Thoracic aorta endothelial cell (primary cell): ENCODE measurements around the gene ROM1. TPM values are rescaled to one million over a fixed set of nuclear protein-coding genes. Genes with fewer than 3 reads are reported as not detected.

Experiments
- small RNA-seq: library from RNA; depleted of rRNA; stranded (forward); fragments of <200 nt; gene quantifications from one replicate; pipeline ENCODE3, GENCODE V24; 2012
- total RNA-seq: library from RNA; depleted of rRNA; stranded (reverse); fragments of >200 nt; gene quantifications from 2 replicates; pipeline ENCODE4 v1.2.3, GENCODE V29; 2012

Gene ROM1
- 3.7 and 5.1 TPM in 2 replicates for total RNA-seq

GRCh38 chr11:62612366-62613290 is at the start of gene ROM1, which contains the start of gene EML3:
TSS of gene ROM1 (plus strand) at chr11:62613257. CDS start at chr11:62613282, 25 bp downstream.
TSS of gene EML3 (minus strand) at chr11:62612775. CDS start at chr11:62612457, 318 bp downstream.

GRCh38 chr11:62573592-62574362 is 39.3 kb upstream of the ROM1 start, which contains the start of gene EEF1G:
TSS of gene EEF1G (minus strand) at chr11:62573891. CDS start at chr11:62573842, 49 bp downstream.

GRCh38 chr11:62591448-62592145 is 21.5 kb upstream of the ROM1 start, which contains the start of gene TUT1:
TSS of gene TUT1 (minus strand) at chr11:62591523. CDS start at chr11:62591485, 38 bp downstream.

GRCh38 chr11:62601372-62602140 is 11.5 kb upstream of the ROM1 start, which contains the start of gene MTA2:
TSS of gene MTA2 (minus strand) at chr11:62601865. CDS start at chr11:62601450, 415 bp downstream.

GRCh38 chr11:62621567-62622470 is 8.8 kb downstream of the ROM1 start, which contains the start of gene B3GAT3:
TSS of gene B3GAT3 (minus strand) at chr11:62621986. CDS start at chr11:62621947, 39 bp downstream.

GRCh38 chr11:62645946-62646824 is 33.1 kb downstream of the ROM1 start, which contains the start of gene GANAB:
TSS of gene GANAB (minus strand) at chr11:62646613. CDS start at chr11:62646599, 14 bp downstream.

Small RNA genes within 50 kb of the gene (small RNA-seq; reads per million reads assigned to genes)
- gene AP001458.1 (not detected), gene MIR6747 (not detected)

Other genes with a start within 250 kb of the ROM1 start
- not detected in 2 replicates for gene SCGB1A1, start 194.2 kb upstream of the ROM1 start, total RNA-seq
- gene AHNAK, start 66.5 kb upstream of the ROM1 start, total RNA-seq: 791 and 990 TPM in 2 replicates
- 1,113 and 1,272 TPM in 2 replicates for gene EEF1G, start 39.4 kb upstream of the ROM1 start, total RNA-seq
- gene TUT1, start 21.7 kb upstream of the ROM1 start, total RNA-seq: 8.5 and 12.6 TPM in 2 replicates
- 195 and 203 TPM in 2 replicates for gene MTA2, start 11.4 kb upstream of the ROM1 start, total RNA-seq
- gene EML3, start 482 bp upstream of the ROM1 start, total RNA-seq: 28.2 and 35.3 TPM in 2 replicates
- 11.8 and 12.3 TPM in 2 replicates for gene B3GAT3, start 8.7 kb downstream of the ROM1 start, total RNA-seq
- gene GANAB, start 33.4 kb downstream of the ROM1 start, total RNA-seq: 219 and 230 TPM in 2 replicates
- 23.5 and 27.5 TPM in 2 replicates for gene INTS5, start 40.0 kb downstream of the ROM1 start, total RNA-seq
- gene C11orf98, start 52.0 kb downstream of the ROM1 start, total RNA-seq: 32.7 and 44.0 TPM in 2 replicates
- 7.7 and 10.6 TPM in 2 replicates for gene CSKMT, start 52.1 kb downstream of the ROM1 start, total RNA-seq
- gene UQCC3, start 58.4 kb downstream of the ROM1 start, total RNA-seq: 5.8 and 5.9 TPM in 2 replicates
- gene LBHD1, start 59.0 kb downstream of the ROM1 start, total RNA-seq: 4.8 and 6.0 TPM in 2 replicates
- 96.7 and 129 TPM in 2 replicates for gene UBXN1, start 65.8 kb downstream of the ROM1 start, total RNA-seq
- gene LRRN4CL, start 76.3 kb downstream of the ROM1 start, total RNA-seq: not detected in 2 replicates
- gene BSCL2, start 94.2 kb downstream of the ROM1 start, total RNA-seq: 16.5 and 16.8 TPM in 2 replicates
- gene GNG3, start 94.4 kb downstream of the ROM1 start, total RNA-seq: not detected in 2 replicates
- 22.6 and 24.3 TPM in 2 replicates for gene HNRNPUL2, start 114.2 kb downstream of the ROM1 start, total RNA-seq
- gene TTC9C, start 115.2 kb downstream of the ROM1 start, total RNA-seq: 27.1 and 32.9 TPM in 2 replicates
- 7.2 and 8.0 TPM in 2 replicates for gene ZBTB3, start 140.9 kb downstream of the ROM1 start, total RNA-seq
- gene POLR2G, start 148.3 kb downstream of the ROM1 start, total RNA-seq: 44.5 and 48.2 TPM in 2 replicates
- gene TAF6L, start 158.1 kb downstream of the ROM1 start, total RNA-seq: 16.2 and 19.7 TPM in 2 replicates
- gene TMEM179B, start 174.1 kb downstream of the ROM1 start, total RNA-seq: 28.4 and 31.9 TPM in 2 replicates
- gene TMEM223, start 178.7 kb downstream of the ROM1 start, total RNA-seq: 8.9 and 10.1 TPM in 2 replicates
- gene NXF1, start 192.2 kb downstream of the ROM1 start, total RNA-seq: 47.5 and 52.9 TPM in 2 replicates
- gene STX5, start 218.8 kb downstream of the ROM1 start, total RNA-seq: 28.1 TPM in 2 replicates
- not detected in 2 replicates for gene TEX54, start 219.6 kb downstream of the ROM1 start, total RNA-seq
- gene WDR74, start 226.3 kb downstream of the ROM1 start, total RNA-seq: 38.7 and 44.7 TPM in 2 replicates